Caco-2 (cell line): ENCODE results near the gene BACH2. TPM values are rescaled to one million over a fixed set of nuclear protein-coding genes. Genes with fewer than 3 reads are reported as not detected.

Experiments
- BruUV-seq: library from RNA; stranded (reverse); fragments of 400-500 nt; replicated peaks from 2 replicates; lab custom pipeline; 2021; lab: Mats Ljungman, UMichigan
- CTCF ChIA-PET: fragments of 300-600 bp; sonication (Branson Sonifier 250); formaldehyde crosslinking; loops from one replicate; lab custom pipeline; 2022; ENCODE audit warnings: antibody characterized with exemption; lab: Charles Lee
- POLR2A ChIA-PET: fragments of 300-600 bp; sonication (Branson Sonifier 250); formaldehyde crosslinking; loops from one replicate; lab custom pipeline; 2022; ENCODE audit warnings: antibody characterized with exemption; lab: Charles Lee
- DNase-seq, 2 experiments: peaks; one replicate each; pipeline versions ENCODE4 v3.0.0 to v3.0.0-alpha.2; 2020 to 2022
- H3K27me3 ChIP-seq: replicated peaks from 2 replicates; pipeline ENCODE4 v1.6.0; 2011; ENCODE audit warnings: low read length; ENCODE audit not compliant: control insufficient read depth, insufficient read depth
- H3K36me3 ChIP-seq: 2 replicates; pipeline ENCODE4 v1.5.1; 2011; ENCODE audit warnings: low read length; ENCODE audit not compliant: control insufficient read depth, insufficient read depth
- H3K4me1 ChIP-seq: fragments of 250-450 bp; sonication (Bioruptor Pico); 2 replicates; pipeline ENCODE4 v1.5.1; 2020; ENCODE audit warnings: mild to moderate bottlenecking
- H3K4me3 ChIP-seq: 2 replicates; pipeline ENCODE4 v1.5.1; 2011; ENCODE audit warnings: low read depth, mild to moderate bottlenecking, control low read depth, low read length
- H3K9me3 ChIP-seq: fragments of 250-450 bp; sonication (Bioruptor Pico); 2 replicates; pipeline ENCODE4 v1.5.1; 2020; ENCODE audit warnings: mild to moderate bottlenecking, moderate library complexity
- H3K27ac Mint-ChIP-seq: one replicate; pipeline ENCODE4 v1.8.0; 2022; ENCODE audit warnings: mixed read lengths; ENCODE audit not compliant: unreplicated experiment
- H3K27me3 Mint-ChIP-seq: one replicate; pipeline ENCODE4 v1.8.0; 2022; ENCODE audit warnings: mixed read lengths; ENCODE audit not compliant: insufficient read depth, unreplicated experiment
- H3K36me3 Mint-ChIP-seq: one replicate; pipeline ENCODE4 v1.8.0; 2022; ENCODE audit warnings: mild to moderate bottlenecking, mixed read lengths; ENCODE audit not compliant: insufficient read depth, unreplicated experiment
- H3K4me1 Mint-ChIP-seq: one replicate; pipeline ENCODE4 v1.8.0; 2022; ENCODE audit warnings: low read depth, mixed read lengths; ENCODE audit not compliant: unreplicated experiment
- H3K4me3 Mint-ChIP-seq: one replicate; pipeline ENCODE4 v1.8.0; 2022; ENCODE audit warnings: mild to moderate bottlenecking, moderate library complexity, mixed read lengths; ENCODE audit not compliant: unreplicated experiment
- H3K9me3 Mint-ChIP-seq: one replicate; pipeline ENCODE4 v1.8.0; 2022; ENCODE audit warnings: mixed read lengths; ENCODE audit not compliant: unreplicated experiment
- CTCF ChIP-seq, 2 experiments: fragments of 200-600 bp in 1 of 2; IDR thresholded peaks; 1 replicate in 1 of 2; 2 replicates in 1 of 2; pipeline versions ENCODE4 v1.5.1 to v1.8.0; 2011 to 2022; ENCODE audit warnings: antibody characterized with exemption in 1 of 2, control low read depth in 1 of 2, inconsistent platforms in 1 of 2, low read depth in 1 of 2, low read length in 1 of 2, mild to moderate bottlenecking in 1 of 2, moderate library complexity in 1 of 2; ENCODE audit not compliant: insufficient read depth in 1 of 2, severe bottlenecking in 1 of 2, unreplicated experiment in 1 of 2
- intact Hi-C: fragments of 100-400 bp; cut with micrococcal nuclease; formaldehyde crosslinking; loops from one replicate; pipeline ENCODE4 v1.10.0; 2022; ENCODE audit not compliant: unreplicated experiment
- total RNA-seq: library from RNA; stranded (reverse); gene quantifications from 2 replicates; pipeline ENCODE4 v1.2.3, GENCODE V29; 2022

Gene BACH2
- total RNA-seq, 1 experiment from 2014 or later = 0.43 TPM

GRCh38 chr6:90083891-90084290 is 212.8 kb downstream of the BACH2 start:
- no peak overlapping the region for H3K4me3 ChIP-seq
- no peak for TF ChIP-seq CTCF (IDR thresholded peaks at IDR 0.05; ENCODE audit: insufficient read depth in 1 of 2, low read depth in 1 of 2, low read length in 1 of 2, severe bottlenecking in 1 of 2, unreplicated experiment in 1 of 2)
- no peaks in the 10 kb centered on the region for H3K9me3 ChIP-seq
- ChIA-PET POLR2A (no interaction called here), CTCF (no interaction called here)
- H3K27me3 ChIP-seq = no peaks in the 10 kb centered on the region
- H3K4me1 Mint-ChIP-seq = no peaks in the 10 kb centered on the region
- H3K36me3 ChIP-seq = no peaks in the 10 kb centered on the region
- no peaks in the 10 kb centered on the region for H3K9me3 Mint-ChIP-seq
- no peak overlapping the region for H3K27ac Mint-ChIP-seq
- H3K27me3 Mint-ChIP-seq = peaks cover 11% of the 10 kb centered on the region
- H3K4me3 Mint-ChIP-seq = no peak overlapping the region
- no peak for DNase-seq
- no TSS peak for BruUV-seq
- intact Hi-C loops = loop anchor here (10.0 kb wide), 1 partner anchor 391 kb away; no protein-coding TSS in a partner anchor
- H3K4me1 ChIP-seq = no peaks in the 10 kb centered on the region
- no peaks in the 10 kb centered on the region for H3K36me3 Mint-ChIP-seq

GRCh38 chr6:90082847-90083246 is 213.8 kb downstream of the BACH2 start:
- Histone ChIP-seq H3K4me1 (no peaks in the 10 kb centered on the region), H3K4me3 (no peak overlapping the region), H3K27me3 (no peaks in the 10 kb centered on the region), H3K9me3 (no peaks in the 10 kb centered on the region), H3K36me3 (no peaks in the 10 kb centered on the region)
- H3K27ac Mint-ChIP-seq = no peak overlapping the region
- TF ChIP-seq CTCF (IDR thresholded peaks at IDR 0.05; ENCODE audit: insufficient read depth in 1 of 2, low read depth in 1 of 2, low read length in 1 of 2, severe bottlenecking in 1 of 2, unreplicated experiment in 1 of 2) = no peak
- BruUV-seq = no TSS peak
- DNase-seq = no peak
- ChIA-PET POLR2A (no interaction called here), CTCF (no interaction called here)
- H3K9me3 Mint-ChIP-seq = no peaks in the 10 kb centered on the region
- peaks cover 19% of the 10 kb centered on the region for H3K27me3 Mint-ChIP-seq
- H3K4me3 Mint-ChIP-seq = no peak overlapping the region
- H3K36me3 Mint-ChIP-seq = no peaks in the 10 kb centered on the region
- intact Hi-C loops = loop anchor here (10.0 kb wide), 1 partner anchor 392 kb away; no protein-coding TSS in a partner anchor
- no peaks in the 10 kb centered on the region for H3K4me1 Mint-ChIP-seq

GRCh38 chr6:90080876-90081481 is 215.7 kb downstream of the BACH2 start:
- Mint-ChIP-seq H3K27me3 (peaks cover 28% of the 10 kb centered on the region), H3K9me3 (no peaks in the 10 kb centered on the region), H3K27ac (no peak overlapping the region), H3K4me1 (no peaks in the 10 kb centered on the region), H3K36me3 (no peaks in the 10 kb centered on the region), H3K4me3 (no peak overlapping the region)
- POLR2A ChIA-PET = no interaction called here
- H3K27me3 ChIP-seq = no peaks in the 10 kb centered on the region
- H3K4me3 ChIP-seq = no peak overlapping the region
- BruUV-seq = no TSS peak
- H3K9me3 ChIP-seq = no peaks in the 10 kb centered on the region
- no peak for DNase-seq
- TF ChIP-seq CTCF (IDR thresholded peaks at IDR 0.05; ENCODE audit: insufficient read depth in 1 of 2, low read depth in 1 of 2, low read length in 1 of 2, severe bottlenecking in 1 of 2, unreplicated experiment in 1 of 2) = no peak
- no peaks in the 10 kb centered on the region for H3K4me1 ChIP-seq
- H3K36me3 ChIP-seq = no peaks in the 10 kb centered on the region
- intact Hi-C loops = loop anchor here (10.0 kb wide), 1 partner anchor 394 kb away; no protein-coding TSS in a partner anchor
- CTCF ChIA-PET = no interaction called here
